GM18505 (cell line): ENCODE results near the gene PUM2.

Experiments used
- ATAC-seq: cut with Tn5 transposase; IDR thresholded peaks from one replicate; pipeline ENCODE4 v1.9.1; 2021; ENCODE audit not compliant: unreplicated experiment
- POLR2A ChIP-seq: IDR thresholded peaks from 4 replicates; pipeline ENCODE4 v1.6.1; 2011; ENCODE audit warnings: borderline replicate concordance; ENCODE audit not compliant: insufficient read depth, insufficient read length; ENCODE audit errors: extremely low read depth

PUM2 gene

DNA sequence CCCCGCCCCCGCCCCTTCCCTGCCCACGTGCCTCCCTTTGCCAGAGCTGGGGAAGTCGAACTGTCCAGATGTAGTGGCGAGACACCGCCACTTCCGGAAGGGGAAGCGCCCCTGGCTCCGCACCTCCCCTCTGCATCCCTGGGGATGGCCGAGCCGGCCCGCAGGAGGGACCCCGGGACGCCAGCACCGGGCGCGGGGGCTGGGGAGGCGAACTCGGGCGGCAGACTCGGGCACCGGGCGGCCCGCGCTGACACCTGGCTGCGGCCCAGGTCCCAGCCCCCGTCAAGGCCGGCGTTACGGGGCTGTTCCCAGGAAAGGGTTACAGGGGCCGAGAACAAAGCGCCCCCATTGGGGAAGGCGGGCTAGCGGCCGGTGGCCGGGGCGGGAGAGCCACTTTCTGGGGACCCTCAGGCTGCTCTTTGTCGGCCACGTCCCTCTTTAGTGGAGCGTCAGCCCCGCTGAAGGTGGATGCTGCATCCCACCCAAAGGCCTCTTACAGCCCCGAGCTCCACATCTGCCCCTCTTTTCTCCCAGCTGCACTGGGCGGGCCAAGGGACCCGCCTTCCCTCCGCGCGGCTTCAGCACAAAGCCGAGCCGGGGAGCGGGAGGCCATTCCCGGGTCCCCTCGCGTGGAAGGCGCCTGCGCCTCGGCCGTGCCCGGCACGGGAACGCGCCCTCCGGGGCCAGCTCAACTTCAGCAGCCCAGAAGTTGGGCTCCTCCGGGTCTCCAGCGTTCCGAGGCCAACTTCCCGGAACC is 127.1 kb downstream of the PUM2 start:
- no peak for TF ChIP-seq POLR2A
- ATAC-seq: no peak

DNA sequence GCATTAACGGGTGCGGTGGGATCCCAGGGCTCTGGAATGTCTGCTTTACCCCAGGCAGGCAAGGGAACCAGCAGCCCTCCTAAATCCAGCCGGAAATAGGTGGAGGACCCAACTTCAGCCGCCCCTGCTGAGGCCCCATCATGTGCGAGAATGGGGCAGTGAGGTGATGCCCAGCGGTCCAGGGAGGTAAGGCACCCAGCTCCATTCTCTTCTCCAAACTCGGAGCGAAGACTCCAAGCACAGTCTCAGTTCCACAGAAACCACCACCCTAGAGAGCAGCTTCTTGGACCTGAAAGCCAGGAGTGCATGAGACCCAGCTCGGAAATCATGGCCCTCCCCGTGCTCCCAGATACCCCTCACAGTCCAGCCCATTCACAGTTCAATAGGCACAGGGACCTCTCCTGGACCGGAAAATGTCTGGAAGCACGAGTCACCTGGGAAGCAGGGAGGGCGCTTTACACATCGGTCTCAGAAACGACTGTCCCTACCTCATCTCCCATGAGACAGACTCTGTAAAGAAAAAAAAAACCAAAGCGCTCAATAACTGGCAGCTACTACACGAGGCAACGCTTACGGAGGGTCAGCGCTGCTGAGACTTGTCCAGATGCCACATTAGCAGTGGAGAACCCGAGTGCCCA is 127.8 kb downstream of the PUM2 start:
- TF ChIP-seq POLR2A: no peak
- ATAC-seq: no peak

DNA sequence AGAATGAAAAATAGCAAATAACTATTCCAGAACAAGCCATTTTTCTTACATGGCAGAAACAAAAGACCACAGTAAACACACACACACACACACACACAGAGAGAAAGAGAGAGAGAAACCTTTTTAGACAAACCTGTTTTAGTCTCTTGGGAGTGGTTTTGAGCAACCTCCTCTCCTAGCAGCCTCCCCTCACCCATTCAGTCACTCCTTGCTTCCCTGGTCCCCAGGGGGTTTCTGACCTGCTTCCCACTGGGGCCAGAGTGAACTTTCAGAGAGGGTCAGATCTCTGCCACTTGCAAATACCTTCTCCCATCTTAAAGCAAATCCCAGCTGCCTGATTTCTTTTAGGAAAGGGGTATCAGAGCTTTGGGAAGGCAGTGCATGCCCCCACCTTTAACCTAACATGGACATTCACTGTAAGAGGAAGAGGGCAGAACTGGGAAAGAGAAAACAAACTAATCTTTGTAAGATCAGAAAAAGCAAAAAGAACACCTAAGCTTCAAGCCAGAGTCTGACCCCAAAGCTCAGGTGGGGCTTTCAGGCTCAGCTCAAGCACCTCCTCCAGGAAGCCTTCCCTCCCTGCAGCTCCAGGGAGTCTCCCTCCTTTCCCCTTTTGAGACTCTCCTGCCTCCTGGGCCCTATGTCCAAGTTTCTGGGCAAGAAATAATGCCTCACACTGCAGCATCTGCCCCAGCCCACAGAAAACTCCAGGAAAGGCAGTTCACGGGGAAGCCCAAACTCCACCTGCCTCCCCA is 128.5 kb downstream of the PUM2 start:
- no peak for TF ChIP-seq POLR2A
- ATAC-seq: no peak

DNA sequence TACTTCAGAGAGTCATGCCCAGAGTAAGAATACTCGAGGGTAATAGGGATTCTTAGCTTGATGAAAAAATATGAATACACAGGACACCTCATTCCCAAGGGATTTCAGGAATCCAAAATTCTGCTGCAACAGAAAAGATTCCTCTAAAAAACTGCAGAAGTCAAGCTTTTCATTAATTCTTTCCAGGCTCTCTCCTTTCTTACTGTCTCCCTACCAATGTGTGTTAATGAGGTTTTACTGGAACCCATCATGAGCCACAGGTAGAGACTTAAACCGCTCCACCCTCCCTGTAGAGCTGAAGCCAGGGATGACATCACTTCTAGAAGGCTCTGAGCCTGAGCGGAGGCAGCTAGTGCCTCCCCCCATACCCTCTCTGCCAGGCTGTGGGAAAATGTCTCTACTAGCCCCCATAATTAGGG is 129.1 kb downstream of the PUM2 start:
- ATAC-seq: no peak
- no peak for TF ChIP-seq POLR2A

DNA sequence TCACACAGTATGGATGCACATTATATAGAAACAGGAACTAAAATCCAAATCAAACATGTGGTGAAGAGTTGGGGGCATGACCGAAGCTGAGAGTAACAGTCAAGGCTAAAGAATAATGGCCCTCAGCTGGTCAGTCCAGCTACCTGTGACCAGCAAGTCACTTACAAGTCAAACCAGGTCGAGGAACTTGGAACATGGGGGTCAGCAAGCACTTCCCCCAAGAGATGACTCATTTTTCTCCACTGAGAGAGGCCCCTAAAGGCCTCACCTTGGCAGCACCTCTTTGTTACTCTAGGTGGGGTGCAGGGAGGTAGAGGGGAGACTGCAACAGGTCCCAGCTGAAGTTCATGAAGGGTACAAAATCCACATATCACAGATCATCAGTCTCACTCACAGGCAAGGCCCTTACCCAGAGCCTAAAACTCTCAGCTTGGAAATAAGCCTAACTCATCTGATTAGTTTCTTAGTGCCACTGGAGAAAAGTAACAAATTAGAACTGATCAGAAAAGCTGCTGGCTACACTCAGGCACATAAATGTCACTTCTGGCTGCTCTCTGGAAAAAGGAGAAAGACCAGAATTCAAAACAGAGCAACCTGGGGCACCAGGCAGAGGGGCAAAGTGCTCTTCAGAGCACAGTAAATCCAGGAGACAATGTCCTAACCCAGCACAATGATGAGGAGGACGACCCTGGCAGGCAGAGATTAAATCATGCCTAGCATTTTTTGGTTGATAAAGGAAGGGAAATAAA is 129.7 kb downstream of the PUM2 start:
- ATAC-seq: no peak
- no peak for TF ChIP-seq POLR2A

DNA sequence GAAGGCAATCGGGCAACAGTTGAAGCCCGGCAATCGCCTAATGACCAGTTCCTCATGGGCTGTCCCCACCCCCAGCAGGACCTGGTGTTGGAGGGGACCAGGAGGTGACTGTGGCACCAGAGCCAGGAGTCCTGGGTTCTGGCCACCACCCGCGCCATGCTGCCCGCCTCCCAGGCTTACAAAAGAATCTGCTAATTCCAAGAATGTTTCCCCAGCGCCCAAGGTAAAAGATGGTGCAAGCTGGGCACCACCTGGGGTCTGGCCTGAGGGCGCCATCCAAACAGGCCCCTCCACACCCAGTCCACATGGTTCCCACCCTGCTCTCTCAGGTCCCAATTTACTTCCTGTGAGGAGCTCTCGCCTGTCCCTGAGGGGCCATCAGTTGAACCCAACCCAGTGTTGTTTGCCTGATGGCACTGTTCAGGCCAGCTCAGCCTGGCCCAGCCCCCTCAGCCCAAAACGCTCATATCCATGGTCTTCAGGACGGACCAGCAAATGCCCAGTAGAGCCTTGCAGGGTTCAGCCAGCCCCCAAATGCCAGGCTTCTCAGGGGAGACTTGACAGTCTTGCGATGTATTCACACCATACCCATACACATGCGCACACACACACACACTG is 130.8 kb downstream of the PUM2 start:
- ATAC-seq: no peak
- no peak for TF ChIP-seq POLR2A

DNA sequence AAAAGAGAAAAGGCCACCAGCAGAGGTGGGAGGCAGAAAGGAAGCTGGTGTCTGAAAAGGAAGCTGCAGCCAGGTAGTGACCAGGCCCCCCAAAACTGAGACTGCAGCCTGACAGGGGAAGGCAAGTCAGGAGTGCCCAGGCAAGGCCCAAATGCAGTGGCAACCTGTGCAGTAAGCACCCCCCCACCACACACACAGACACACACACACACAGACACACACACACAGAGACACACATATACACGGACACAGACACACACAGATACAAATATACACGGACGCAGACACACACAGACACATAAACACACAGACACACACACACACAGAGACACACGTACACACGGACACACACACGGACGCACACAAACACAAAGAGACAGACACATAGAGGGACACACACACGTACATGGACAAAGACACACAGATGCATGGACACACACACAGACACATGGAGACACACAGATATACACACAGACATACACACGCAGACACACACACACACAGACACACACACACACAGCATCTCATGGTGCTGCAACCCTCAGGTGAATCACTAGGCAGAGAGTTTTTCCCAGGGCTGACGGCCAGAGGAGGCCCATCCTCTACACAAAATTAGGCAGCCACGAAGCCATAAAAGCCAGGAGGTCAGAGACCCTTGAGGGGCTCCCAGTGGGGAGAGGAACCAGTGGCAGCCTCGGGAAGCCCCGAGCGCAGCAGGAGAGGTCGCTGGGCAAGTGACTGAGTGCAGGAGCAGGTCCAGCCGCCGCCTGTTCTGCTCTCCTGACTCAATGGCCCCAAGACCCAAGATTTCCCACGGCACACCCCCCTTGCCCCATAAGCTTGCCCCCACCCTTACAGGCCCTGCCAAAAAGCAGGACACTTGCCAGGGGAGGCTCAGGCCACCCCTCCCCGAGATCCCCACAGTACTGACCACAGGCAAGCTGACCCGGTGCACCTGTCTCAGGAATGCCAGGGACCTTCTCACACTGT is 132.0 kb downstream of the PUM2 start:
- TF ChIP-seq POLR2A: no peak
- ATAC-seq: no peak

DNA sequence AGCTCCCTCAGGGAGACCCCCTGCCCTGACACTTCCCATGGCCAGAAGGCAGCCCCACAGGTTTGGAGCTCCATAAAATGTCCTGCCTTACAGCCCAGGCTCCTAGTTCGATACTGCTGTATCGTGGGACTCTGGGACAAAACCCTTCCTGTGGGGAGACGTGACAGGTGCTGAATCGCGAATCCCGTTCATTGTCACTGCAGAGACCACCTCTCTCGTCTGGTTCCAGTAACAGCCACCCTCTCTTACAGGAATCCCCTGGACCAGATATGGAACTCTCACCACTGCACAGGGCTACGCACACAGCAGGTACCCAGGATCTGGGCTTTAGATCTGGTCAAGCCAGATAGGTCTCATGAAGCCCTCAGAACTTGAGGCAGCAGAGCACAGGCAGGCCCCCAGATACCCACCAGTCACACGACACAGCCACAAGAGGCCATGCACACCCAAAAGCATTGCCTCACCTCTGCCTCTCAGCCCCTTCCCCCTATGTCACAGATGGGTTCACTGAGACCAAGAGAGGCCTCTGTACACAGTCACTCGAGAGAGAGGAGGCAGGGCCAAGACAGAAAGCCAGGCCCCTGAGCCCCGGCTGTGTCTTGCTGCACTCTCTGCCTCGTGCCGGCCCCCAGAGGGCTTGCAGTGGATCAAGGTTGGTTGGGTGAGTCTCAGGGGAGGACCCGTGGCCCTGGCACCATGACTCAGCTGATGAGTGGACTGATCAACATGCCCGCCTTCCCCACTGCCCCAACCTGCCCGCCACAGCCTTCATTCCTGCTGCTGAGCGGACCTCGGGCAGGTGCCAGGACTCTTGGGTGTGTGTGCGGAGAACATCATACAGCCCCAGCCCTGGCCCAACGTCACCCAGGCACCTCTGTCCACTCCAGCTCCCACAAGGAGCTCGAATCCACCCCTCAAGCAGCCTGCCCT is 133.3 kb downstream of the PUM2 start:
- TF ChIP-seq POLR2A: no peak
- ATAC-seq: no peak

DNA sequence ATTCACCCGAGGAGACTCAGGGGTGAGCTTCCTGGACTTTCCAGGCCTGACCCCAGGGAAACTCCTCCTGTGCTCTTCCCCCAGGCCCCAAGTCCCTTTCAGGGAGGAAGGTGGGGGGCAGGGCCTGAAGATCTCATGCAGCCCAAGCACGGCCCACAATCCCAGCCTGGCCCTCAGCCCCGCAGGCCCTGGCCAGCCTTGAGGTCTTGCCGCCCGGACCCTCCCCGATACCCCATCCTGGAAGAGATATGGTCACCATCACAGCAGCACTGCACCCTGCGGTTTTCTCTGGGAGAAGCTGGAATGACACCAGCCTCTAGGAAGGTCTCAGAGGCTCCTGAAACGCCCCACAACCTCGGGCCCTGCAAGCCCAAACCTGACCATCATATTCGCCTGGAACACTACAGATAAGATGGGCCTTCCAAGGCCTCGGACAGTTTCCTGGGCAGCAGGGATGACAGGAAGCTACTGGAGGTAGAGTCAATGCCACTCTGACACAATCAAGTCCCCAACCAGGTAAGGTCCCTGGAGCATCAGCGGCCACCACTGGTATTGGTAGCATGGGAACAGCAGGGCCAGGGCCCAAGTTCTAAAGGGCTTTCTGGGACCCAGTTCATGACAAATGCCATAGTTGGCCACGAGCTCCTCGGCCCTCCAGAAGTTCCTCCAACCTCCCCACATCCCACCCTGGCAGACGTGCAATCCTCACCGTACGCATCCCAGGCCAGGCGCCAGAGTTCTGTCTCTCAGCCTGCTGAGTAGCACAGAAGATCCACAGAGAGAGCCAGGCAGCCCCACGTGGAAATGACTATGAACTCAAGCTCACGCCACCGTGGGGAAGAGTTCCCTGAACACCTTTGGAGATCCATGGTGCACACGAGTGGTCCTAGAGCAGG is 134.3 kb downstream of the PUM2 start:
- ATAC-seq: no peak
- TF ChIP-seq POLR2A: no peak
